CD4-positive, alpha-beta T cell treated with Interleukin-1 beta for 1 hour (primary cell): Measurements from ENCODE around the gene ABCB8.
"Not testable (repeated sequence)": the region's sequence is repeated elsewhere in the genome, so short reads cannot be mapped to it uniquely, and the experiment has no call there.

Experiments used
- DNase-seq, 2 donors: peaks; one replicate each; pipeline ENCODE4 v3.0.0-alpha.2; 2020 to 2022

The ABCB8 gene

GRCh38 chr7:151038951-151039849 is 10.9 kb downstream of the ABCB8 start:
- DNase-seq: peak in 1 of 2 donors; percentile 69

GRCh38 chr7:151039850-151040548 is 11.7 kb downstream of the ABCB8 start:
- no peak for DNase-seq

- DNase-seq: no peak
Measured at GRCh38 chr7:151040616-151041375, 12.5 kb downstream of the ABCB8 start.

- not testable (repeated sequence) for DNase-seq
Measured at GRCh38 chr7:151043449-151043848, 15.2 kb downstream of the ABCB8 start.

- no peak for DNase-seq
Measured at GRCh38 chr7:151043959-151044358, 15.7 kb downstream of the ABCB8 start.

GRCh38 chr7:151045262-151045661 is 17.0 kb downstream of the ABCB8 start:
- no peak for DNase-seq

- no peak for DNase-seq
Measured at GRCh38 chr7:151045967-151046366, 17.7 kb downstream of the ABCB8 start.

- DNase-seq: no peak
Measured at GRCh38 chr7:151046603-151047573, 18.6 kb downstream of the ABCB8 start.

- DNase-seq: no peak
Measured at GRCh38 chr7:151047976-151048815, 19.9 kb downstream of the ABCB8 start, which contains the start of gene ASIC3. Gene ASIC3 (plus strand): TSS chr7:151048531. CDS start chr7:151048886, 355 bp downstream.

- no peak for DNase-seq
Measured at GRCh38 chr7:151048911-151049463, 20.7 kb downstream of the ABCB8 start.

GRCh38 chr7:151051108-151051507 is 22.9 kb downstream of the ABCB8 start:
- DNase-seq: peak; percentile 44 to 56

- no peak for DNase-seq
Measured at GRCh38 chr7:151053096-151053495, 24.8 kb downstream of the ABCB8 start.

GRCh38 chr7:151053751-151054150 is 25.5 kb downstream of the ABCB8 start:
- DNase-seq: no peak

- no peak for DNase-seq
Measured at GRCh38 chr7:151056283-151056665, 28.0 kb downstream of the ABCB8 start.

GRCh38 chr7:151056666-151057505 is 28.6 kb downstream of the ABCB8 start:
- no peak for DNase-seq

GRCh38 chr7:151057506-151057988 is 29.3 kb downstream of the ABCB8 start, which contains the start of gene CDK5:
Gene CDK5 (minus strand): TSS chr7:151057897. CDS start chr7:151057848, 49 bp downstream.
- peak in 1 of 2 donors; percentile 9 for DNase-seq

GRCh38 chr7:151057989-151058780 is 29.9 kb downstream of the ABCB8 start:
- peak; percentile 98 for DNase-seq

GRCh38 chr7:151058781-151059366 is 30.6 kb downstream of the ABCB8 start:
- peak in 1 of 2 donors; percentile 15 for DNase-seq
